ENCODE measurements around the gene PROSER3.
A peak's percentile ranks its signal among the peaks of the same experiment; 100 is the strongest.

PROSER3 gene

DNA sequence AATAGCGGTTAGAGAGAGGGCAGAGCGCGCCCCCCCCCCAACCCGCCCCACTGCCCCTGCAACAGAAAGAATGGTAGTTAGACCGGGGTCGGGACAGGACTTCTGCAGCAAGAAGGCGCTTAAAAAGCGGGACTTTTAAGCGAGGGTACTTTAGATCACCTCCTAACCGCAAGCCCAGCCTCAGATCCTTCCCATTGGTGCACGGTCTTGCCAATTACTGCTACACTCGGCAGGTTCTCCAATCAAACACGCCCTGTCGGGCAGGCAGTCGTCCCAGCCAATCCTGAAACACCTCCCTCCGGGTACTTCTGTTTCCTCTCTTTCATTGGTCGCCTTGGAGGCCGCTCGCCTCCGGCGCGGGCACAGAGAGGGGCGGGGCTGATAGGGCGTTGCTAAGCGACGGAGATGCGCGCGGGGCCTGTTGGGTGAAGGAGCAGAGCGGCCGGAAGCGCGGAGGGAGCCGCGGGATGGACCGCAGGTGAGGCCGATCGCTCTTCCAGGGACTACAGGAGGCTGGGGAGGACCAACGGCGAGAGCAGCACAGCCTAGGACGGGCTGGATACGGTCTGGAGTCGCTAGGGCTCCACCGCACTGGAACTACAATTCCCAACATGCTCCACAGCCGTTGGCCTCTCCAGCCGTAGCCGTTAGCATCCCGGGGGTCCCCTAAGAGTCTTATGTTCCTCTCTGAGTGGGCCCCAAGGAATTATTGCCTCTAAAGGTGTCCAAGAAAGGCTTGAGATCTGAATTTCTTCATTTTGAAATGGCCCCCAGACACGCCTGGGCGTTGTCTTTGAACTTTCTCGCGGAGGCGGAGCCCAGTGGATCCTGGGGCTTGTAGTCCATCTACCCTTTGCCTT, at the start of gene PROSER3:
Gene PROSER3, plus strand, starts transcription at position 428 of the 860 bp plus-strand sequence. Its CDS starts 40 bp downstream, at position 468.
- peak; percentile 96 to 98 for DNase-seq (ENCODE audit: low read depth in 2 of 2)

GRCh38 chr19:35708391-35708790, 49.6 kb upstream of the PROSER3 start:
- DNase-seq (ENCODE audit: low read depth in 2 of 2) = no peak

- peak in 1 of 2 experiments; percentile 43 for DNase-seq (ENCODE audit: low read depth in 2 of 2)
These were observed 46.9 kb upstream of the PROSER3 start for GRCh38 chr19:35710784-35711723.

DNA sequence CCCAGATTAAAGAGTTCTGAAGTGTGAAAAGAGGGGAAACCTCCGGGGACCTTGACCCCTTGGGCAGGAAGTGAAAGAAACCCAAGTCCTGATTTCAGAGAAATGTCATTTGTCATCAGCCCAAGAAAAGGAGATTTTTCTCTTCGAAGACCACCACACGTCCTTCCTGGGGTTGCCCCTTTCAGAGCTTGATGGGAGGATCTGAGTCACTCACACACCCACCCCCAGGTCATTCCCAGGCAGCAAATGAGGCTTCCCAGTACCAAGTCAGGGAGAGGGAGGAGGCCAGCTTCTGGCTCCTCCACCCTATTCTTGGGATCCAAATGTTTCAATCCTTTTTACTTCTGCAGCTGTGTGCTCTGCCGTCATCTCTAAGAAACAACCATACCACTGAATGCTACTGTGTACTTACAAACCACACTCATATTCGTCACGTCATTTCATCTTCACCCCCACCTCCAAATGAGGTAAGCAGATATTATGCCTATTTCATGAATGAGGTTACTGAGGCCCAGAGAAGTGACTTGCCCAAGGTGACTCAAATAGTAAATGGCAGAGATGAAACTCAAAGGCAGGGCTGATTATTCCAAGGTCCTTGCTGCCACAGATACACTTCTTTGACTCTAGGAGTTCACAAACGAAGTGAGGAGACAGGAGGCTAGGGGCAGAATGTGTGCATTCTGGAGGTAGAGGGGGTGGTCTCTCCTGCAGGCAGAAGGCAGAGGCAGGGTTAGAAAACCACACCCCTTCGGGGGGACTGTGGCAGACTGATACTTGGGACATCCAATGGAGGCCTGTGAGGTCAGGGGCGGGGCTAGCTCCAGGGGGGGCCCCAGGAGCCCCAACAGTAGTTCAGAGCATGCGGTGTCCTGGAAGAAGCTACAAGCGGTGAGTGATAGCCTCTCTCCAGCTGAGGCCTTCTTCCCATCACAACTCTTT, 45.1 kb upstream of the PROSER3 start:
- DNase-seq (ENCODE audit: low read depth in 2 of 2) = peak; percentile 62 to 83

GRCh38 chr19:35713506-35713850, 44.5 kb upstream of the PROSER3 start:
- DNase-seq (ENCODE audit: low read depth in 2 of 2) = no peak

DNA sequence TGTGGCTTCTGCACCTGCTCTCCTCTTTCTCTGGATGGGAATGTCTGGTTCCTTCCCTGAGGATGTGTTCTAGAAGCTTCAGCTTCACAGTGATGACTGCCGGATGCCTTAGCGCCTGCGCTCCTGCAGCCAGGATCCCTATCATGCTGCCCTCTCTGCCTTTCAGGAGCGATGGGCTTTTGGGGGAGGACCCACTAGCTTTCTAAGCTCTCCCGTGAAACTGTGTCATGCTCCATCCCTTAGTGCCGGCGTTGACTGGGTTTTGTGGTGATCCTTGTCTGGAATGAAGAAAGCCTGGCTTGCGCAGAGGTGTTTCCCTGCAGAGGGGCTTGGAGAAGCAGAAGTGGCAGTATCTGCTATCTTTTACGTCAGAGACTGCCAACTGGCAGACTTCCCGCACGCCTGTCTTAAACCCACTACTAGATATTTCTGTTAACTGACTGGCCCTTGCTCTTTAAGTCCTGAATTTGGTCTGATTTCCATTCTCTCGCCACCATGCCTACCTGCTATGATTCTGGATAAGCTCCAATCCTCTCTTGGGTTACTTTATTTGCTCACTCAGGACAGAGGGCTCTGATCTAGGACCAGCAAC, 44.0 kb upstream of the PROSER3 start:
- DNase-seq (ENCODE audit: low read depth in 2 of 2) = no peak

- DNase-seq (ENCODE audit: low read depth in 2 of 2) = no peak
These were observed 43.2 kb upstream of the PROSER3 start for GRCh38 chr19:35714601-35715354.

- no peak for DNase-seq (ENCODE audit: low read depth in 2 of 2)
These were observed 42.6 kb upstream of the PROSER3 start for GRCh38 chr19:35715355-35715809.

DNA sequence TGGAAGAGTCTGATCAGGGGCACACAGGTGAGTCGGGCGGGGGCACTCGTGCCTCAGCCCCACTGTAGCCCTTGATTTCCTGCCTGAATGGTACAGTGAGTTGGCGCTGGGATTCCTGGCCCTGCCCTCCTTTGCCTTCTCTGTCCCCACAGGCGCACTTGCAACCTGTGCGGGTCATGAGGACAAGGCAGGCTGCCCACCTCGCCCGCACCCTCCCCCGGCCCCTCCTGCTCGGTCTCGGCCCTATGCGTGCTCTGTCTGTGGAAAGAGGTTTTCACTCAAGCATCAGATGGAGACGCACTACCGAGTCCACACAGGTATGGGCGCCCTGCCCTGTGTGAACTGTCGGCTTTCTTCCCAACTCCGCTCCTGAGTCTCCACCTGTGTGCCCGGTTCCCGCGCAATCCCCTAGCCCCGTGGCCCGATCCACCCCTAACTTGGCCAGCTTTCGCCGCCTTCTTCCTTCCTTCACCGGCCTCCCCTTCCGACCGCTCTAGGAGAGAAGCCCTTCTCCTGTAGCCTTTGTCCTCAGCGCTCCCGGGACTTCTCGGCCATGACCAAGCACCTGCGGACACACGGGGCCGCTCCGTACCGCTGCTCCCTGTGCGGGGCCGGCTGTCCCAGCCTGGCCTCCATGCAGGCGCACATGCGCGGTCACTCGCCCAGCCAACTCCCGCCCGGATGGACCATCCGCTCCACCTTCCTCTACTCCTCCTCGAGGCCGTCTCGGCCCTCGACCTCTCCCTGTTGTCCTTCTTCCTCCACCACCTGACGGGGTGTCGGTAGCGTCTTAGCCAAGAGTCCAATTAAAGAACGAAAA, 41.8 kb upstream of the PROSER3 start:
- no peak for DNase-seq (ENCODE audit: low read depth in 2 of 2)

GRCh38 chr19:35716801-35717664, 40.9 kb upstream of the PROSER3 start:
- peak; percentile 93 to 94 for DNase-seq (ENCODE audit: low read depth in 2 of 2)

GRCh38 chr19:35717665-35718344, 40.2 kb upstream of the PROSER3 start, which contains the start of gene KMT2B:
KMT2B (plus strand) TSS chr19:35718003; CDS start chr19:35718019, 16 bp downstream.
- no peak for DNase-seq (ENCODE audit: low read depth in 2 of 2)

DNA sequence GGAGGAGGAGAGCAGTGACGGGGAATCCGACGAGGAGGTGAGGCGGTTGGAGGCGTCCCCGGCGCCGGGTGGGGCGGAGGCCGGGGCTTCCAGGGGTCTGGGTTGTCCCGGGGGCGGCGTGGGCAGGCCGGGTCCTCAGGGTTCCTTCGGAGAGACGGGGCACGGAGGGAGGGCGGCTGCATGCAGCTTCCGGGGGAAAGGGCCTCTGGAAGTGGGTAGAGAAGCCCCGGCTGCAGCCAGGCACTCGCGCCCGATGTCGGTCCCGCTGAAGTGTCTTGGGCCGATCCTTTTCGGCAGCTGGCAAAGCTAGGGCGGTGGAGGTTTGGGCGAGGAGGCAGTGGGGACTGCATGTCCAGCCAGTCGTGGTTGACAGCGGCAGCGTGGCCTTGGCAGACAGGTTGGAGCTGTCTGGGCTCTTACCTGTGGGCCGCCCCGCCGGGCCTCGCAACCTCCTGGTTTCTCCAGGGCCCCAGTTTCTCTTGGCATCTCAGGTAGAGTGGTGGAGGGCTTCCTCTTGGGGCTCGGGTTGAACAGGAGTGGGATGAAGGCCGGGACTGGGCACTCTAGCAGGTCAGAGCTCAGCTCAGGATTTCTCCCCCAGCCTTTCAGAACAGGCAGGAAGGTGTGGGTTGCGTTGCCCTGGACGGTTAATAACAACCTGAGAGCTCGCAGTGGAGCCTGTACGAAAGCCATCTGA, 39.5 kb upstream of the PROSER3 start:
- peak in 1 of 2 experiments; percentile 62 for DNase-seq (ENCODE audit: low read depth in 2 of 2)

GRCh38 chr19:35719402-35720162, 38.4 kb upstream of the PROSER3 start:
- DNase-seq (ENCODE audit: low read depth in 2 of 2) = no peak

DNA sequence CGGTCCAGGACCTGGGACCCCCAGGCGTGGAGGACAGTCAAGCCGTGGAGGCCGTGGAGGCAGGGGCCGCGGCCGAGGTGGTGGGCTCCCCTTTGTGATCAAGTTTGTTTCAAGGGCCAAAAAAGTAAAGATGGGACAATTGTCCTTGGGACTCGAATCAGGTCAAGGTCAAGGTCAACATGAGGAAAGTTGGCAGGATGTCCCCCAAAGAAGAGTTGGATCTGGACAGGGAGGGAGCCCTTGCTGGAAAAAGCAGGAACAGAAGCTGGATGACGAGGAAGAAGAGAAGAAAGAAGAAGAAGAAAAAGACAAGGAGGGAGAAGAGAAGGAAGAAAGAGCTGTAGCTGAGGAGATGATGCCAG, 37.8 kb upstream of the PROSER3 start:
- no peak for DNase-seq (ENCODE audit: low read depth in 2 of 2)

- no peak for DNase-seq (ENCODE audit: low read depth in 2 of 2)
These were observed 37.3 kb upstream of the PROSER3 start for GRCh38 chr19:35720648-35721047.

- DNase-seq (ENCODE audit: low read depth in 2 of 2) = no peak
These were observed 36.6 kb upstream of the PROSER3 start for GRCh38 chr19:35721374-35721773.
